Fibroblast of lung (primary cell): ENCODE measurements around the gene NT5DC3. TPM values are rescaled to one million over a fixed set of nuclear protein-coding genes. Genes with fewer than 3 reads are reported as not detected.

ENCODE experiments used
- DNase-seq, 2 donors: peaks; one replicate each; pipeline versions ENCODE4 v3.0.0 to v3.0.0-alpha.2; 2010; ENCODE audit warnings: low read depth in 2 of 2
- H2AFZ ChIP-seq: 2 replicates; pipeline ENCODE4 v1.5.1; 2012; ENCODE audit warnings: low read length, control low read depth, inconsistent platforms
- H3K27ac ChIP-seq: 2 replicates; pipeline ENCODE4 v1.5.1; 2011; ENCODE audit warnings: low read length, control low read depth; ENCODE audit not compliant: insufficient read depth
- H3K27me3 ChIP-seq: 2 replicates; pipeline ENCODE4 v1.5.1; 2011; ENCODE audit warnings: mild to moderate bottlenecking, low read length; ENCODE audit not compliant: control insufficient read depth, insufficient read depth
- H3K36me3 ChIP-seq: 2 replicates; pipeline ENCODE4 v1.5.1; 2011; ENCODE audit warnings: low read length; ENCODE audit not compliant: control insufficient read depth, insufficient read depth
- H3K4me1 ChIP-seq: 2 replicates; pipeline ENCODE4 v1.5.1; 2011; ENCODE audit warnings: low read length; ENCODE audit not compliant: control insufficient read depth, insufficient read depth; ENCODE audit errors: extremely low read depth
- H3K4me2 ChIP-seq: 2 replicates; pipeline ENCODE4 v1.5.1; 2011; ENCODE audit warnings: low read length, control low read depth; ENCODE audit not compliant: insufficient read depth; ENCODE audit errors: extremely low read depth
- H3K4me3 ChIP-seq, 4 experiments: fragments of 200-600 bp in 1 of 4; sonication (generic) in 1 of 4; replicated peaks in 1 of 4; 2 replicates each; pipeline ENCODE4 v1.5.1; 2011 to 2016; ENCODE audit warnings: low read length in 4 of 4, low read depth in 3 of 4, mild to moderate bottlenecking in 3 of 4, control low read depth in 2 of 4, inconsistent platforms in 1 of 4, mixed read lengths in 1 of 4; ENCODE audit not compliant: insufficient read depth in 1 of 4; ENCODE audit errors: control extremely low read depth in 1 of 4
- H3K79me2 ChIP-seq: 2 replicates; pipeline ENCODE4 v1.5.1; 2012; ENCODE audit warnings: mild to moderate bottlenecking, low read length, inconsistent platforms; ENCODE audit not compliant: control insufficient read depth, insufficient read depth
- H3K9ac ChIP-seq: 2 replicates; pipeline ENCODE4 v1.5.1; 2011; ENCODE audit warnings: mild to moderate bottlenecking, low read length, control low read depth; ENCODE audit not compliant: insufficient read depth
- H3K9me3 ChIP-seq: 2 replicates; pipeline ENCODE4 v1.5.1; 2012; ENCODE audit warnings: low read depth, low read length; ENCODE audit not compliant: control insufficient read depth, insufficient read depth
- H4K20me1 ChIP-seq: 2 replicates; pipeline ENCODE4 v1.5.1; 2011; ENCODE audit warnings: low read length; ENCODE audit not compliant: control insufficient read depth, insufficient read depth; ENCODE audit errors: extremely low read depth
- CTCF ChIP-seq, 2 donors: IDR thresholded peaks in 1 of 2; conservative IDR thresholded peaks in 1 of 2; 1 replicate in 1 of 2; 2 replicates in 1 of 2; pipeline ENCODE4 v1.5.1; 2011 to 2012; ENCODE audit warnings: low read length in 2 of 2, control low read depth in 1 of 2, inconsistent platforms in 1 of 2, low read depth in 1 of 2, mild to moderate bottlenecking in 1 of 2
- EZH2 ChIP-seq: IDR thresholded peaks from 2 replicates; pipeline ENCODE4 v1.5.1; 2012; ENCODE audit warnings: low read length, control low read depth, mild to moderate bottlenecking; ENCODE audit errors: missing control alignments
- polyA plus RNA-seq, 2 donors: library from polyadenylated mRNA; depleted of rRNA in 1 of 2; stranded (reverse) in 1 of 2; unstranded in 1 of 2; fragments of >200 nt; gene quantifications; 2 replicates each; pipeline ENCODE4 v1.2.1, GENCODE V29; 2011 to 2012; ENCODE audit warnings: missing spikeins in 1 of 2
- total RNA-seq: library from RNA; depleted of rRNA; stranded (reverse); fragments of >200 nt; gene quantifications from 2 replicates; pipeline ENCODE4 v1.2.1, GENCODE V29; 2014

The NT5DC3 gene
- total and polyA plus RNA-seq, 2 donors (not counting 1 experiment from before 2014, with no cell fraction given), result 4.1 to 10.4 TPM

GRCh38 chr12:103832048-103832997 lies 8.7 kb downstream of the NT5DC3 start:
- Histone ChIP-seq H4K20me1 (no peaks in the 10 kb centered on the region), H3K27me3 (no peaks in the 10 kb centered on the region), H3K9ac (no peak overlapping the region), H3K4me2 (no peak overlapping the region), H3K36me3 (no peaks in the 10 kb centered on the region), H3K27ac (no peak overlapping the region), H3K4me3 (no peak overlapping the region), H3K79me2 (peaks cover 18% of the 10 kb centered on the region), H3K9me3 (no peaks in the 10 kb centered on the region), H2AFZ (no peak overlapping the region), H3K4me1 (no peaks in the 10 kb centered on the region)
- TF ChIP-seq EZH2 (no peak), CTCF (conservative IDR thresholded peaks at IDR 0.05 in 1 of 2, IDR thresholded peaks at IDR 0.05 in 1 of 2; ENCODE audit: low read depth in 1 of 2, low read length in 2 of 2) (no peak)
- DNase-seq, result no peak

GRCh38 chr12:103830730-103831320 lies 10.2 kb downstream of the NT5DC3 start:
- Histone ChIP-seq H3K36me3 (no peaks in the 10 kb centered on the region), H3K4me3 (no peak overlapping the region), H3K4me2 (no peak overlapping the region), H3K27me3 (no peaks in the 10 kb centered on the region), H2AFZ (no peak overlapping the region), H4K20me1 (no peaks in the 10 kb centered on the region), H3K9me3 (no peaks in the 10 kb centered on the region), H3K4me1 (no peaks in the 10 kb centered on the region), H3K27ac (no peak overlapping the region), H3K79me2 (peaks cover 14% of the 10 kb centered on the region), H3K9ac (no peak overlapping the region)
- DNase-seq, result no peak
- TF ChIP-seq EZH2 (no peak), CTCF (conservative IDR thresholded peaks at IDR 0.05 in 1 of 2, IDR thresholded peaks at IDR 0.05 in 1 of 2; ENCODE audit: low read depth in 1 of 2, low read length in 2 of 2) (no peak)

GRCh38 chr12:103830025-103830725 lies 10.9 kb downstream of the NT5DC3 start:
- Histone ChIP-seq H4K20me1 (no peaks in the 10 kb centered on the region), H3K27me3 (no peaks in the 10 kb centered on the region), H2AFZ (no peak overlapping the region), H3K9me3 (no peaks in the 10 kb centered on the region), H3K79me2 (peaks cover 11% of the 10 kb centered on the region), H3K4me3 (no peak overlapping the region), H3K27ac (no peak overlapping the region), H3K4me2 (no peak overlapping the region), H3K36me3 (no peaks in the 10 kb centered on the region), H3K4me1 (no peaks in the 10 kb centered on the region), H3K9ac (no peak overlapping the region)
- DNase-seq, result no peak
- TF ChIP-seq EZH2 (no peak), CTCF (conservative IDR thresholded peaks at IDR 0.05 in 1 of 2, IDR thresholded peaks at IDR 0.05 in 1 of 2; ENCODE audit: low read depth in 1 of 2, low read length in 2 of 2) (no peak)
